H1 (cell line): ENCODE results near the gene PALD1. TPM values are rescaled to one million over a fixed set of nuclear protein-coding genes. Genes with fewer than 3 reads are reported as not detected.

Experiments used
- CTCF ChIA-PET: fragments of 300-600 bp; sonication (Branson Sonifier 250); formaldehyde crosslinking; loops from one replicate; lab custom pipeline; 2021; ENCODE audit not compliant: partially characterized antibody; lab: Charles Lee
- POLR2A ChIA-PET: fragments of 300-600 bp; sonication (Branson Sonifier 250); formaldehyde crosslinking; loops from one replicate; lab custom pipeline; 2021; ENCODE audit warnings: inconsistent platforms; ENCODE audit not compliant: partially characterized antibody; lab: Charles Lee
- DNase-seq, 2 experiments: peaks; one replicate each; pipeline versions ENCODE4 v3.0.0 to v3.0.0-alpha.2; 2010 to 2022; ENCODE audit warnings: low spot score in 2 of 2, low read depth in 1 of 2, mixed read lengths in 1 of 2
- FAIRE-seq: peaks from 2 replicates; lab custom pipeline; 2011; peaks lifted over from hg19 to GRCh38; lab: Jason Lieb, UNC
- H2AFZ ChIP-seq: 2 replicates; pipeline ENCODE4 v1.8.1; 2012; ENCODE audit warnings: low read length, inconsistent platforms
- H2AK5ac ChIP-seq: 2 replicates; pipeline ENCODE4 v1.6.1; 2013; ENCODE audit warnings: low read depth, low read length
- H2BK120ac ChIP-seq: replicated peaks from 2 replicates; pipeline ENCODE3; 2013; ENCODE audit warnings: low read depth, low read length, inconsistent platforms
- H2BK12ac ChIP-seq: 2 replicates; pipeline ENCODE4 v1.6.1; 2013; ENCODE audit warnings: low read depth, low read length
- H2BK15ac ChIP-seq: 2 replicates; pipeline ENCODE4 v1.6.1; 2013; ENCODE audit warnings: low read length
- H2BK20ac ChIP-seq: 2 replicates; pipeline ENCODE4 v1.6.1; 2013; ENCODE audit warnings: low read length
- H2BK5ac ChIP-seq: 2 replicates; pipeline ENCODE4 v1.6.1; 2013; ENCODE audit warnings: low read depth, low read length
- H3K14ac ChIP-seq: 2 replicates; pipeline ENCODE4 v1.6.1; 2013; ENCODE audit warnings: inconsistent platforms; ENCODE audit not compliant: insufficient read length
- H3K18ac ChIP-seq: 2 replicates; pipeline ENCODE4 v1.6.1; 2013; ENCODE audit warnings: low read length; ENCODE audit errors: extremely low read depth
- H3K23ac ChIP-seq: 2 replicates; pipeline ENCODE4 v1.6.1; 2013; ENCODE audit warnings: inconsistent platforms; ENCODE audit not compliant: insufficient read length
- H3K23me2 ChIP-seq: 2 replicates; pipeline ENCODE4 v1.6.1; 2013; ENCODE audit warnings: low read depth, low read length
- H3K27ac ChIP-seq: 2 replicates; pipeline ENCODE4 v1.6.1; 2011; ENCODE audit warnings: low read depth, low read length, inconsistent platforms
- H3K27me3 ChIP-seq, 4 experiments: replicated peaks in 1 of 4; 1 replicate in 1 of 4; 2 replicates in 3 of 4; pipeline versions ENCODE4 v1.6.1 to v1.8.1; 2011 to 2013; ENCODE audit warnings: low read length in 3 of 4, mild to moderate bottlenecking in 3 of 4, inconsistent platforms in 2 of 4, mixed read lengths in 2 of 4, moderate library complexity in 1 of 4; ENCODE audit not compliant: control insufficient read depth in 3 of 4, insufficient read depth in 3 of 4; ENCODE audit errors: extremely low read depth in 1 of 4
- H3K36me3 ChIP-seq, 4 experiments: 2 replicates each; pipeline versions ENCODE4 v1.6.1 to v1.8.1; 2011 to 2013; ENCODE audit warnings: mild to moderate bottlenecking in 4 of 4, low read length in 3 of 4, moderate library complexity in 2 of 4, control low read depth in 1 of 4, inconsistent platforms in 1 of 4; ENCODE audit not compliant: insufficient read depth in 4 of 4, control insufficient read depth in 2 of 4
- H3K4ac ChIP-seq: replicated peaks from 2 replicates; pipeline ENCODE3; 2013; ENCODE audit warnings: low read length, low read depth, mixed read lengths, inconsistent platforms; ENCODE audit not compliant: insufficient read length
- H3K4me1 ChIP-seq, 4 experiments: replicated peaks in 1 of 4; 1 replicate in 1 of 4; 2 replicates in 3 of 4; pipeline versions ENCODE4 v1.6.1 to v1.8.1; 2011 to 2013; ENCODE audit warnings: low read length in 3 of 4, inconsistent platforms in 2 of 4, mixed read lengths in 1 of 4; ENCODE audit not compliant: insufficient read depth in 4 of 4, control insufficient read depth in 3 of 4
- H3K4me2 ChIP-seq, 2 experiments: 2 replicates each; pipeline versions ENCODE4 v1.6.1 to v1.8.1; 2011 to 2013; ENCODE audit warnings: low read depth in 2 of 2, low read length in 2 of 2, control low read depth in 1 of 2, inconsistent platforms in 1 of 2, mild to moderate bottlenecking in 1 of 2; ENCODE audit not compliant: insufficient read depth in 1 of 2
- H3K4me3 ChIP-seq, 4 experiments: fragments of 200-600, 300-600 bp in 1 of 4; sonication (generic), shearing (Covaris generic), sonication (Bioruptor Twin) in 1 of 4; 2 replicates each; pipeline versions ENCODE4 v1.5.1 to v1.8.1; 2011 to 2016; ENCODE audit warnings: low read length in 4 of 4, low read depth in 3 of 4, control low read depth in 2 of 4, inconsistent platforms in 2 of 4, mild to moderate bottlenecking in 2 of 4, mixed read lengths in 1 of 4, moderate library complexity in 1 of 4; ENCODE audit not compliant: insufficient read depth in 2 of 4; ENCODE audit errors: extremely low read depth in 1 of 4
- H3K56ac ChIP-seq: replicated peaks from 2 replicates; pipeline ENCODE3; 2013; ENCODE audit warnings: low read depth, mild to moderate bottlenecking, mixed read lengths, low read length, inconsistent platforms; ENCODE audit not compliant: insufficient read length
- H3K79me1 ChIP-seq: 2 replicates; pipeline ENCODE4 v1.6.1; 2013; ENCODE audit warnings: low read depth, low read length, control low read depth
- H3K79me2 ChIP-seq, 2 experiments: 2 replicates each; pipeline versions ENCODE4 v1.6.1 to v1.8.1; 2012 to 2013; ENCODE audit warnings: low read length in 2 of 2, mild to moderate bottlenecking in 2 of 2, inconsistent platforms in 1 of 2; ENCODE audit not compliant: insufficient read depth in 2 of 2, control insufficient read depth in 1 of 2
- H3K9ac ChIP-seq, 4 experiments: replicated peaks in 1 of 4; 1 replicate in 1 of 4; 2 replicates in 3 of 4; pipeline versions ENCODE4 v1.6.1 to v1.8.1; 2011 to 2013; ENCODE audit warnings: low read depth in 3 of 4, low read length in 3 of 4, control low read depth in 2 of 4, mild to moderate bottlenecking in 2 of 4, moderate library complexity in 2 of 4, inconsistent platforms in 1 of 4; ENCODE audit errors: extremely low read depth in 1 of 4
- H3K9me3 ChIP-seq, 2 experiments: 2 replicates each; pipeline versions ENCODE4 v1.6.1 to v1.8.1; 2012 to 2013; ENCODE audit warnings: mild to moderate bottlenecking in 2 of 2, moderate library complexity in 2 of 2, control low read depth in 1 of 2, inconsistent platforms in 1 of 2, low read depth in 1 of 2, low read length in 1 of 2, mixed read lengths in 1 of 2; ENCODE audit not compliant: insufficient read depth in 2 of 2
- H4K20me1 ChIP-seq, 2 experiments: replicated peaks in 1 of 2; 2 replicates each; pipeline versions ENCODE3 to v1.8.1; 2011 to 2013; ENCODE audit warnings: inconsistent platforms in 2 of 2, low read length in 2 of 2, mild to moderate bottlenecking in 1 of 2; ENCODE audit not compliant: insufficient read depth in 2 of 2, control insufficient read depth in 1 of 2
- H4K5ac ChIP-seq: 2 replicates; pipeline ENCODE4 v1.6.1; 2013; ENCODE audit warnings: low read length, low read depth, mixed read lengths, inconsistent platforms; ENCODE audit not compliant: insufficient read length
- H4K8ac ChIP-seq: 2 replicates; pipeline ENCODE4 v1.8.0; 2013; ENCODE audit warnings: mild to moderate bottlenecking, moderate library complexity, low read length, inconsistent platforms; ENCODE audit not compliant: insufficient read depth; ENCODE audit errors: extremely low read depth
- H4K91ac ChIP-seq: replicated peaks from 2 replicates; pipeline ENCODE3; 2013; ENCODE audit warnings: low read length, mixed read lengths, inconsistent platforms; ENCODE audit not compliant: insufficient read length
- CHD1 ChIP-seq: IDR thresholded peaks from 2 replicates; pipeline ENCODE4 v1.6.1; 2012; ENCODE audit warnings: low read depth, low read length, improper control_type of control experiment
- EP300 ChIP-seq, 2 experiments: IDR thresholded peaks; 1 replicate in 1 of 2; 2 replicates in 1 of 2; pipeline ENCODE4 v1.6.1; 2011 to 2012; ENCODE audit warnings: low read depth in 2 of 2, low read length in 2 of 2, mild to moderate bottlenecking in 2 of 2, borderline replicate concordance in 1 of 2, inconsistent platforms in 1 of 2, moderate library complexity in 1 of 2
- EZH2 ChIP-seq: fragments of 200-600 bp; sonication (generic); IDR thresholded peaks from 2 replicates; pipeline ENCODE4 v1.7.1; 2012; ENCODE audit warnings: low read depth, mild to moderate bottlenecking, moderate library complexity, low read length, inconsistent platforms; ENCODE audit not compliant: severe bottlenecking
- FOSL1 ChIP-seq: IDR thresholded peaks from 2 replicates; pipeline ENCODE4 v1.6.1; 2011; ENCODE audit warnings: mild to moderate bottlenecking, low read depth, low read length, moderate library complexity; ENCODE audit not compliant: insufficient read depth
- JUND ChIP-seq: IDR thresholded peaks from 2 replicates; pipeline ENCODE4 v1.6.1; 2011; ENCODE audit warnings: mild to moderate bottlenecking, improper control_type of control experiment, low read length
- POU5F1 ChIP-seq: IDR thresholded peaks from 2 replicates; pipeline ENCODE4 v1.6.1; 2011; ENCODE audit warnings: low read depth, mild to moderate bottlenecking, low read length, moderate library complexity
- RXRA ChIP-seq: IDR thresholded peaks from 2 replicates; pipeline ENCODE4 v1.6.1; 2011; ENCODE audit warnings: low read depth, mild to moderate bottlenecking, low read length, moderate library complexity; ENCODE audit not compliant: insufficient read depth
- SP2 ChIP-seq: IDR thresholded peaks from 2 replicates; pipeline ENCODE4 v1.6.1; 2012; ENCODE audit warnings: mild to moderate bottlenecking, low read length, inconsistent platforms
- TAF1 ChIP-seq: IDR thresholded peaks from 2 replicates; pipeline ENCODE4 v1.6.1; 2011; ENCODE audit warnings: mild to moderate bottlenecking, low read depth, low read length
- WGBS, 2 experiments: shearing (Covaris generic) in 1 of 2; methylation state at CpG; one replicate each; pipeline versions ENCODE4 v1.1.6 to v1.1.7; 2013 to 2015; ENCODE audit warnings: low lambda C conversion rate in 2 of 2, mixed read lengths in 2 of 2, inconsistent platforms in 1 of 2, low coverage in 1 of 2, missing lambda C conversion rate in 1 of 2; ENCODE audit not compliant: insufficient replicate concordance in 2 of 2, insufficient coverage in 1 of 2, insufficient read length in 1 of 2; ENCODE audit errors: extremely low coverage in 1 of 2, missing lambda C conversion rate in 1 of 2; 5-methylcytosine and 5-hydroxymethylcytosine counted together
- polyA plus RNA-seq, 7 experiments: library from polyadenylated mRNA; depleted of rRNA in 3 of 7; stranded (reverse) in 5 of 7; unstranded in 2 of 7; fragments of >200 nt in 5 of 7; fragments of 200-250 nt in 2 of 7; gene quantifications; 1 replicate in 5 of 7; 2 replicates in 1 of 7; 4 replicates in 1 of 7; pipeline versions ENCODE4 v1.2.1 to v1.2.3, GENCODE V29; 2011 to 2013; ENCODE audit warnings: missing spikeins in 2 of 7, mixed read lengths in 2 of 7
- total RNA-seq: library from RNA; stranded (reverse); fragmentation: NEBNext Ultra II Directional; extraction: Animal tissue kit (Norgen Biotek cat#: 25700); gene quantifications from 2 replicates; pipeline ENCODE4 v1.2.1, GENCODE V29; 2021

PALD1 gene
- total and polyA plus RNA-seq, 2 of the 8 experiments (the other 6 are each of a cell fraction or from before 2014, with no cell fraction given): 13.3 to 32.8 TPM

DNA sequence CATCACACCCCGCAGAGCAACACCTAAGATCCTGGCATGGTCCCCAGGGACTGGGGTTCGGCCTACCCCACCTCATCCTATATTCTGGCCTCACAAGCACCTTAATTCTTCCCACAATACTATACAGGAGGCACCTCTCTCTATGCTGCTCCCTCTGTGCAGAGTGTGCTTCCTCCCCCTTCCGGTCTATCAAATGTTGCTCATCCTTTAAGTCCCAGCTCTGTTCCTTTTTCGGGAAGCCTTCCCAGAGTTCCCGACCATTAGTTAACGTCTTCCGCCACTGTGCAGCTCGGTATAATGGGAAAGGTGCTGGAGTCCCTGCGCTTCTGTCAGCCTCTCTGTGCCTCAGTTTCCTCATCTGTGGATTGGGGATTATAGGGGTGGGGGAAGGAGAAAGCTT, 21.8 kb downstream of the PALD1 start:
- CTCF ChIA-PET: interaction anchor here (0.9 to 2.3 kb wide), 9 partner anchors 9 to 985 kb away, joined by 3 to 14 read pairs (median 4); no protein-coding TSS in a partner anchor
- 89% methylated on average over 9 of the region's 9 CpGs; no CpG with 5 or more reads in 1 of the 2 experiments for WGBS, 2 experiments
- no peaks in the 10 kb centered on the region; the same call in 1 of the 2 replicates for H3K23me2 ChIP-seq
- no peak overlapping the region for H2BK20ac ChIP-seq
- POLR2A ChIA-PET: interaction anchor here (0.6 to 1.7 kb wide), 3 partner anchors 14 to 49 kb away, joined by 3 to 6 read pairs (median 3); no protein-coding TSS in a partner anchor
- TF ChIP-seq EZH2: no peak
- TF ChIP-seq CHD1: no peak
- no peak for TF ChIP-seq EP300 (IDR thresholded peaks at IDR 0.05; ENCODE audit: borderline replicate concordance in 1 of 2, low read depth in 2 of 2, low read length in 2 of 2)
- TF ChIP-seq JUND: no peak
- no peak for TF ChIP-seq FOSL1
- TF ChIP-seq SP2: no peak
- TF ChIP-seq TAF1: no peak
- no peak for TF ChIP-seq RXRA
- TF ChIP-seq POU5F1: no peak
- TF ChIP-seq, all 59 proteins: peak for 0
- Histone ChIP-seq H2BK15ac (no peak overlapping the region), H3K9ac (no peak overlapping the region), H3K36me3 (no peaks in the 10 kb centered on the region), H2AK5ac (no peak overlapping the region; the same call in 1 of the 2 replicates), H2BK120ac (no peak overlapping the region), H4K91ac (no peak overlapping the region), H3K9me3 (no peaks in the 10 kb centered on the region), H3K27me3 (no peaks in the 10 kb centered on the region), H4K5ac (no peak overlapping the region), H3K4ac (no peak overlapping the region), H3K14ac (no peak overlapping the region), H2BK12ac (no peak overlapping the region), H3K79me2 (peaks cover 0 to 19% of the 10 kb centered on the region in 2 experiments; a peak in 1 of 4 replicates), H3K79me1 (peaks cover 3% of the 10 kb centered on the region), H2AFZ (no peak overlapping the region), H3K23ac (no peak overlapping the region), H3K27ac (no peak overlapping the region), H3K4me2 (no peak overlapping the region), H4K20me1 (peaks cover 0 to 8% of the 10 kb centered on the region in 2 experiments), H2BK5ac (no peak overlapping the region), H3K56ac (no peak overlapping the region), H3K18ac (no peak overlapping the region), H4K8ac (no peak overlapping the region), H3K4me3 (no peak overlapping the region), H3K4me1 (peaks cover 0 to 11% (median 3%) of the 10 kb centered on the region in 4 experiments; a peak in 5 of 7 replicates)
- DNase-seq: no peak
- FAIRE-seq: no peak
